Measurements from ENCODE around the gene UBE2L6. TPM values are rescaled to one million over a fixed set of nuclear protein-coding genes. Genes with fewer than 3 reads are reported as not detected.
A peak's percentile ranks its signal among the peaks of the same experiment; 100 is the strongest.

Gene UBE2L6
- total and polyA plus RNA-seq, 2 donors (not counting 1 experiment from before 2014, with no cell fraction given), result 63.5 to 70.7 TPM

- H3K4me1 Mint-ChIP-seq, result peaks cover 24% of the 10 kb centered on the region
- H3K4me3 ChIP-seq (ENCODE audit: control extremely low read depth in 1 of 5, extremely low read depth in 1 of 5, insufficient read depth in 1 of 5, low read depth in 2 of 5, low read length in 4 of 5), result peak within 1 kb of the TSS; percentile 70 to 94 (median 87)
Observed at GRCh38 chr11:57530596-57531507, 36.6 kb downstream of the UBE2L6 start, which contains the start of gene TIMM10. TIMM10 (minus strand) TSS chr11:57530754; CDS start chr11:57530189, 565 bp downstream.

More at GRCh38 chr11:57530596-57531507, 36.6 kb downstream of the UBE2L6 start, which contains the start of gene TIMM10:
- Histone ChIP-seq H3K27me3 (replicated peaks in 1 of 4; ENCODE audit: control extremely low read depth in 1 of 4, control insufficient read depth in 3 of 4, insufficient read depth in 4 of 4, low read length in 3 of 4) (no peaks in the 10 kb centered on the region), H4K20me1 (ENCODE audit: control insufficient read depth, insufficient read depth, low read length, poor library complexity, severe bottlenecking) (no peaks in the 10 kb centered on the region), H3K27ac (ENCODE audit: low read length in 2 of 2) (peak within 1 kb of the TSS; percentile 67 to 91), H2AFZ (ENCODE audit: insufficient read depth, low read depth, low read length, poor library complexity, severe bottlenecking) (peak within 1 kb of the TSS; percentile 77), H3K9me3 (ENCODE audit: control extremely low read depth in 1 of 3, control insufficient read depth in 2 of 3, insufficient read depth in 1 of 3, low read length in 2 of 3) (no peaks in the 10 kb centered on the region), H3K79me2 (ENCODE audit: control insufficient read depth, insufficient read depth, low read length) (peaks cover 12% of the 10 kb centered on the region), H3K4me2 (replicated peaks; ENCODE audit: low read depth, low read length, poor library complexity, severe bottlenecking) (peak within 1 kb of the TSS; percentile 89), H3K4me1 (ENCODE audit: control insufficient read depth in 2 of 2, insufficient read depth in 2 of 2, low read length in 2 of 2) (peaks cover 13 to 17% of the 10 kb centered on the region in 2 donors), H3K36me3 (replicated peaks in 1 of 2; ENCODE audit: control extremely low read depth in 1 of 2, control insufficient read depth in 1 of 2, extremely low read depth in 1 of 2, insufficient read depth in 2 of 2, low read length in 1 of 2) (peaks cover 0 to 12% of the 10 kb centered on the region in 2 experiments), H3K9ac (ENCODE audit: low read length) (peak within 1 kb of the TSS; percentile 74)
- DNase-seq (peak; percentile 97), ATAC-seq (ENCODE audit: low read depth) (peak; percentile 94)
- H3K9me3 Mint-ChIP-seq (ENCODE audit: insufficient read depth), result no peaks in the 10 kb centered on the region
- WGBS (ENCODE audit: insufficient coverage), result under 1% methylated on average over 41 of the region's 49 CpGs
- H3K27me3 Mint-ChIP-seq, result no peaks in the 10 kb centered on the region
- ChIA-PET CTCF (interaction anchor here (1.0 to 11.8 kb wide), 10 partner anchors 15 to 270 kb away, joined by 3 to 355 read pairs (median 7); partner anchors contain the start of genes RTN4RL2, SLC43A1 and UBE2L6), POLR2A (interaction anchor here (0.6 to 0.8 kb wide), 5 partner anchors 36 to 269 kb away, joined by 3 to 9 read pairs (median 3); partner anchors contain the start of genes SSRP1 and UBE2L6)
- peak within 1 kb of the TSS; percentile 94 for H3K4me3 Mint-ChIP-seq
- peak within 1 kb of the TSS; percentile 95 for H3K27ac Mint-ChIP-seq
- intact Hi-C loops (cut with micrococcal nuclease), result loop anchor here (1.0 to 5.0 kb wide), 10 partner anchors 16 to 1048 kb away; partner anchors contain the start of genes CLP1, SELENOH, SLC43A1 and SLC43A3
- TF ChIP-seq CTCF (IDR thresholded peaks at IDR 0.05) (no peak), EZH2 (IDR thresholded peaks at IDR 0.05; ENCODE audit: borderline replicate concordance, insufficient read depth, low read depth, low read length, poor library complexity, severe bottlenecking) (no peak)

Data from B cell (primary cell).